ENCODE data around the gene ZNF678.
"Not testable (repeated sequence)": the region's sequence is repeated elsewhere in the genome, so short reads cannot be mapped to it uniquely, and the experiment has no call there.

Gene ZNF678

DNA sequence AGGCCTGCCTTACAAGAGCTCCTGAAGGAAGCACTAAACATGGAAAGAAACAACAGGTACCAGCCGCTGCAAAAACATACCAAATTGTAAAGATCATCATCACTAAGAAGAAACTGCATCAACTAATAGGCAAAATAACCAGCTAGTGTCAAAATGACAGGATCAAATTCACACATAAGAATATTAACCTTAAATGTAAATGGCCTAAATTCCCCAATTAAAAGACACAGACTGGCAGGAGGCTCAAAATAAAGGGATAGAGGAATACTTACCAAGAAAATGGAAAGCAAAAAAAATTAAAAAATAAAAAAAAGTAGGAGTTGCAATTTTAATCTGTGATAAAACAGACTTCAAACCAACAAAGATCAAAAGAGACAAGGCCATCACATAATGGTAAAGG, 11.5 kb upstream of the ZNF678 start:
- not testable (repeated sequence) for DNase-seq (ENCODE audit: low spot score)

DNA sequence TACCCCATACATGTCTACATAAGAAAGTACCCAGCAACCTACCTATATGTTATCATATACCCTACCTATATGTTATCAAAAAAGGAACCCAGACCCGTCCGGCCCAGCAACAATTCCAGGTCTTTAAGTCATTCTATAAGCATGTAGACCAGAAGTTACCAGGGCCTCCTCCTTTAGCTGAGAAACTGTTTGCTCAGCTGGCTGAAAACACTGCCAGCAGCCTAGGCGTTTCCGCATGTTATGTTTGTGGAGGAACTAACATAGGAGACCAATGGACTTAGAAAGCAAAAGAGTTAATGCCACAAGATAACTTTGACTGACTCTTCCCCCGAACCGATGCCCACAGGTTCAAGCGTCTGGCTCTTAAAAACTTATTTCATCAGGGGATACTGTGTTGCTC, 7.1 kb upstream of the ZNF678 start:
- DNase-seq (ENCODE audit: low spot score), result no peak

DNA sequence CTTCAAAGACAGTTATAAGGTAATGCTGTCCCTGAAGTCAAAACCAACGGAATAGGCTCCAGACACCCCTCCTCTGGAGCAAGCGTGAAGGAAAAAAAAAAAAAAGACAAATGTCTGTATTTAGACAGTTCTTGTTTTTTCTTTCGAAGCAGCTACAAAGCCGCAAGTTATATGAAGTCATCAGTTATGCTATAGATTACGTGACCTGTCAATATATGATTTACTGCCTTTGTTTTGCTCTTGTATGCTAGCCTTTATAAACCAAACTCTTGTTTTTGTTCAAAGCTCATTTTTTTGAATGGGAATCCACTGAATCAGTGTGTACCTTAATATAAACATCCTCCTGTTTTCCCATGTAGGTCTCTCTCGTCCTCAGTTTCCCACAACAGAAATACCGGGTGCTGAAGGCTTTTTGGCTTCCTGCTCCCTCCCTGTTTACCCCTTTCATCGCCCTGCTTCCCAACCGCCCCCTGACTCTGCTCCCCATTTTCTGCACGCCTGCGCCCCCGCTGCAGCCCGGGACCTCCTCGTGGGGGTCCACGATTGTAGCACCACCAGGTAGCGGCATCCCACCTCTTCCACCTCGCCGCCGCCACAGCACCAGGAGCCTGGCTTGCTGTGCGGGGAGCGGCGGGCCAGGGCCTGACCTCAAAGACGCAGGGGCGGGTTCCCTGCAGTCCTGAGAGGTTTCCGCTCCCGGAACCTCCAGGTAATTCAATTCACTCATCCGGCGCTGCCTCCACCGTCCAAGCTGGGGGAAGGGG, 5.2 kb upstream of the ZNF678 start:
- DNase-seq (ENCODE audit: low spot score), result no peak

DNA sequence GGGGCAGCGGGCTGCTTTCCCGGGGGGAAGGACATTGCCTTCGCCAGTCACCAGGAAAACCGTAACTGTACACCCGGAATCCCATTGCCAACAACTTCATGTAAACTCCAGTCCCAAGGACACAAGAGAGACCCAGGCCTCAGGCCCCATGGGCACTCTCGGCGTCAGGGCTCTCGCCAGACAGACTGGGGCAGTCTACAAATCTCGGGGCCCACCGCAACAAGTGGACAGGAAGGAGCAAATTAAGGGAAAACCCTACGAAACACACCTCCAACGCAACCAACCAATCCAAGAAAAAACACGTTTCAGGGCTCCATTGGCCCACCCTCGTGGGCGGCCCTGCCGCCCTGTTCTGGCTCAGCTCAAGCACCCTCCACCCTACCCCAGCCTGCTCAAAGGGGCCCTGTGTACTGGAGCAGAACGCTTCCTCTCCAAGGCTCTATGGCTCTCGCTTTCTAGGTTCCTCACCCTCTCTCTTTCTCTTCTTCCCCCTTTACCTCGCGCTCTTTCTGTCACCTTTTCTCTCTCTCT, 4.6 kb upstream of the ZNF678 start:
- no peak for DNase-seq (ENCODE audit: low spot score)

DNA sequence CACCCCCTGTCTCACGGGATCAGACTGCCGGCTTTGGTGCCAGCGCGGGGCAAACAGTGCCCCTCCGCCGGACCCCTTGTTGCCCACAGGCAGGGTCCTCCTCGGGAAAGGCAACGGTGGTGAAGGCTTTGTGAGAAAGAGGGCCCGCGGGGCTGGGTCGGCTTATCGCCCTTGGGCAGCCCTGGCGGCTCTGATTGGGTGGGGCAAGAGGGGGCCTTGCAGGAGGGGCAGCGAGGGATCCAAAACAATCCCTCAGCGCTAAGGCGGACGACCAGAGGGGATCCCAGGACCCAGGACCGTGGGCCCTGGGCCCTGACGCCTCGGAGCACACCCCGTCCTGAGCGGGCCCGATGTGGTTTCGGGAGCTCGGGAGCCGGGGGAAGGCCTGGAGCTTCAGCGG, 3.9 kb upstream of the ZNF678 start:
- DNase-seq (ENCODE audit: low spot score), result no peak

DNA sequence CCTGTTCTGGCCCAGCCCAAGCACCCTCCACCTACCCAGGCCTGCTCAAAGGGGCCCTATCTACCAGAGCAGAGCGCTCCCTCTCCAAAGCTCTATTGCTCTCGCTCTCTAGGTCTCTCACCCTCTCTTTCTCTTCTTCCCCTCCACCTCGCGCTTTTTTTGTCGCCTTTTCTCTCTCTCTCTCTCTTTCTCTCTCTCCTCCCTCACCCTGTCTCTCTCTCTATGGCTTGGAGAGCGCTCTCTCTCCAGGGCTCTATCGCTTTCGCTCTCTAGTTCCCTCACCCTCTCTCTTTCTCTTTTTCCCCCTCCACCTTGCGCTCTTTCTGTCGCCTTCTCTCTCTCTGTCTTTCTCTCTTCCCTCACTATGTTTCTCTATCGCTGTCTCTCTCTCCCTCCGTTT, 3.4 kb upstream of the ZNF678 start:
- no peak for DNase-seq (ENCODE audit: low spot score)

DNA sequence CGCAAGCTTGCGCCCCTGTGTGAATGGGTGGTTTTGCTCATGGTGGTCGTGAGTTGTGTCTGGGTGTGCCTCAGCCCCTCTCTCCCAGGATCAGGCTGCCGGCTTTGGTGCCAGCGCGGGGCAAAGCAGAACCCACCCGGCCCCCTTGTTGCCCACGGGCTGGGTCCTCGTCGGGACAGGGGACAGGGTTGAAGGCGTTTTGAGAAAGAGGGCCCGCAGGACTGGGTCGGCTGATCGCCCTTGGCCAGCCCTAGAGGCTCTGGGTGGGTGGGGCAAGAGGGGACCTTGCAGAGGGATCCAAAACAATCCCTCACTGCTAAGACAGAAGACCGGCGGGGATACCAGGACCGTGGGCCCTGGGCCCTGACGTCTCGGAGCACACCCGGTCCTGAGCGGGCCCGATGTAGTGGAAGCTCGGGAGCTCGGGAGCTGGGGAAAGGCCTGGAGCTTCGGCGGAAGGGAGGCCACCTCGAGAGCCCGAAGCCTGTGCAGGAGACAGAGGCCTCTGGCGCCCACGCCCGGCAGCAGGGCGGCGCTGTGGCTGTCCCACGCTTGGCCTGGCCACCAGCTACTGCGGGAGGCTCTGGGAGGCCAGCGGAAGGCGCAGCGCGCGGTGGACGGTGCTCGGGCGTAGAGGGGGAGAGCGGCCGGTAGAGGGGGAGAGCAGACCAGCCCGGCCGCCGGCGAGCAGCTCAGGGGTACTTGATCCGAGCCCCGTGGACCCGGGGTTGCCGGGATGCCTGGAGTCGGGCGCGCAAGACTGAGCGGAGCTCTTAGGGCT, 2.8 kb upstream of the ZNF678 start:
- no peak for DNase-seq (ENCODE audit: low spot score)

DNA sequence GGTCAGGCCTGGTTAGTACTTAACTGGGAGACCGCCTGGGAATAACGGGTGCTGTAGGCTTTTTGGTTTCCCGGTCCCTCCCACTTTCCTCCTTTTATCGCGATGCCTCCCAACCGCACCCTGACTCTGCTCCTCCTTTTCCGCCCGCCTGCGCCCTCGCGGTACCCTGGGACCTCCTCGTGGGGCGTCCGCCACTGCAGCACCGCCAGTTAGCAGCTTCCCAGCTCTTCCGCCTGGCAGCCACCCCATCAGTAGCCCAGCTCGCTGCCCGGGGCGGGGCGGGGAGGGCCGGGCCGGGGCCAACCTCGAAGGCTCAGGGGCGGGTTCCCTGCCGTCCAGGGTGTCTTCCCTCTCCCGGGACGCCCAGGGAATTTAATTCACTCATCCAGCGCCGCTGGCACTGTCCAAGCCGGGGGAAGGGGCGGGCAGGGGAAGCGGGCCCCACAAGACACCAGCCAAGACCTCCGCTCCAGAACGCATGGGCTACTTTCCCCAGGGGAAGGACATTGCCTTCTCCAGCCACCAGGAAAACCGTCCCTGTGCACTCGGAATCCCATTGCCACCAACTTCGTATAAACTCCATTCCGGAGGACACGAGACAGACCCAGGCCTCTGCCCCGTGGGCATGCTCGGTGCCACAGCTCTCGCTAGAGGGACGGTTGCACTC, 2.0 kb upstream of the ZNF678 start:
- no peak for DNase-seq (ENCODE audit: low spot score)

DNA sequence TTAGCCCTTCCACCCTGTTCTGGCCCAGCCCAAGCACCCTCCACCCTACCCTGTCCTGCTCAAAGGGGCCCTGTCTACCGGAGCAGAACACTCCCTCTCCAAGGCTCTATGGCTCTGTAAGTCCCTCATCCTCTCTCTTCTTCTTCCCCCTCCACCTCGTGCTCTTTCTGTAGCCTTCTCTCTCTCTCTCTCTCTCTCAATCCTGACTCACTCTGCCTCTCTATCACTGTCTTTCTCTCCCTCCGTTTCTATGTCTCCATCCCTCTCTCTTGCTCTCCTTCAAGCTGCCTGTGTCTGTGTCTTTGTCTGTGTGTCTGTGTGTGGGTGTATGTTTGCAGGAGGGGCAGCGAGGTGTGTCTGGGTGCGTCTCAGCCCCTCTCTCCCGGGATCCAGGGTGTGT, 1.3 kb upstream of the ZNF678 start:
- no peak for DNase-seq (ENCODE audit: low spot score)

DNA sequence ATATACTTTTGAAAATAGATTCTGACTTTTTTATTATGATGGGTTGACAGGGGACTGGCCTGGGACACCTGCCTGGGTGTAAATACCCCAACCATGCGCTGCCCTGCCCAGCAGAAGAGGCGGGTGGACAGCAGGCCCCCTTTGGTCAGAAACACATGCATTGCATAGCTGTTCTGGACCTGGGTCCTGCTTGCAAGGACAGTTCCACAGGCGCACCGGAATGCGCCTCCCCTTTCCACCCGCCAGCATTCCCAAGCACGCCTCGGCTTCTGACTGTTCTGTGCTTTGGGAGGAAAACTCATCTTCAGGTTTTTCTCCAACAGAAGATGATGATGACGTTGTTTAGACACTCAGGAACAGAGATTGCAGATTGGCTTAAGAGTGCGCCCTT, 428 bp upstream of the ZNF678 start:
- DNase-seq (ENCODE audit: low spot score), result no peak

DNA sequence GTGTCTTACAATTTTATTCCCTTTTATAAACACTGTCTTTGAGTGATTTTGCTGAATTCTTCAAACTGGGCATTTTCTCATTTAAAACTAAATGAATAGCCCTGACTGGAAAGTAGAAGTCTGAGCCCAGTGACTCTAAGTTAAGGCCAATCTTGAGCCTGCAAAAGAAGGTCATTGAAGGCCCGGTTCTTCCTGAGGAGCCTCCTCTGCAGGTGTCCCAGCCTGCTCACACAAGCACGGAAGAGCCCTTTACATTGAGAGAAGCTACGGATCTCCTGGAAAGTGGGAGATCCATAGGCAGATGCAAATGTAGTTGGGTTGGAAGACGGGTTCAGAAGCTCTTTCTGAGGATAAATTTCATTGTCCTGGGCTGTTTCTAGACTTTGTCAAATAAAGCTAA, 3.9 kb downstream of the ZNF678 start:
- no peak for DNase-seq (ENCODE audit: low spot score)

DNA sequence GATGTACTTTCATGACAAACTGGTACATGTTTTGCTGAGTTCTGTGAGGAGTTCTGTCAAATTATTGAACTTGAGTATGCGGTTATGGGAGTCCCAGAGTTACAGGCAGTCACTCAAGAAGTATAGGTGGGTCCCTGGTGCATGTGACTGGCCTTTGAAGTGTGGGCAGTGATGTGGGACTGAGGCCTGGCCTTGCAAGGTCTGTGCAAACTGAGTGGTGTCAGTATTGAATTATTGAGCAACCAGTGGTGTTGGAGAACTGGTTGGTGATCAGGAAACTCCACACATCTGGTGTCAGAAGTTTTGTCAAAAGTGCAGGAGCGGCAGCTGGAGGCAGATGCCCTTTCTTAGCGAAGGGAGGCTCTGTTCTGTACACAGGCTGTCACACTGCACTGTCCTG, 5.2 kb downstream of the ZNF678 start:
- no peak for DNase-seq (ENCODE audit: low spot score)

DNA sequence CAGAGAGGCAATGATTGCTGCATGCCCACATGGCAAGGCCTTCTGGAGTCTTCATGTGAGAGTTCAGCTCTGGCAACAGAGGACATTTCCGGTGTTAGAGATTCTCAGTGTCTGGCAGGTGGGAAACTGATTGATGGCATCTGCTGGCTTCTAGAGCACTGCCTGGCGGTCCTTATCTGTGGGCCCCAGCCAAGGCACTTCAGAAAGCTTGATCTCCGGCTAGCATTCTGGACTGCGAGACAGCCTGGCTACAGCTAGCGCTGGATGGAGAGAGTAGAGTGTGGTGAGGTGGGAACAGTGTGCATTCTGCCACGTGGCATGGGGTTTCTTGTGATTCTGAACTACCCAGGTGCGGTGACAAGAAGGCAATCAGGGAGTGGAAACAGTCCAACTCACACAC, 9.4 kb downstream of the ZNF678 start:
- no peak for DNase-seq (ENCODE audit: low spot score)

DNA sequence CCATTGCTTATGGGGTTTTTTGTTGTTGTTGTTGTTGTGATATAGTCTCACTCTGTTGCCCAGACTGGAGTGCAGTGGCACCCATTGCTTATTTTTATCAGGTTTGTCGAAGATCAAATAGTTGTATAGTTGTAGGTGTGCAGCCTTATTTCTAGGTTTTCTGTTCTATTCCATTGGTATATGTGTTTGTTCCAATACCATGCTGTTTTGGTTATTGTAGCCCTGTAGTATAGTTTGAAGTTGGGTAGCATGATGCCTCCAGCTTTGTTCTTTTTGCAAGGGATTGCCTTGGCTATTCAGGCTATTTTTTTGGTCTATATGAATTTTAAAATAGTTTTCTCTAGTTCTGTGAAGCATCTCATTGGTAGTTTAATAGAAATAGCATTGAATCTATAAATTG, 11.6 kb downstream of the ZNF678 start:
- no peak for DNase-seq (ENCODE audit: low spot score)

DNA sequence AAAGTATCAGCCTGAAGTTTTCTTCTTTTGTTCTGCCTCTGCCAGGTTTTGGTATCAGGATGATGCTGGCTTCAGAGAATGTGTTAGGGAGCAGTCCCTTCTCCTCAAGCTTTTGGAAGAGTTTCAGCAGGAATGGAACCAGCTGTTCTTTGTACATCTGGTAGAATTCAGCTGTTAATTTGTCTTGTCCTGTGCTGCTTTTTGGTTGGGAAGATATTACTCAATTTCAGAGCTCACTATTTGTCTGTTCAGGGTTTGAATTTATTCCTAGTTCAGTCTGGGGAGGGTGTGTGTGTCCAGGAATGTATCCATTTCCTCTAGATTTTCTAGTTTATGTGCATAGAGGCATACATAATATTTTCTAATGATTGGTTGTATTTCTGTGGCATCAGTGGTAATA, 12.8 kb downstream of the ZNF678 start:
- no peak for DNase-seq (ENCODE audit: low spot score)

DNA sequence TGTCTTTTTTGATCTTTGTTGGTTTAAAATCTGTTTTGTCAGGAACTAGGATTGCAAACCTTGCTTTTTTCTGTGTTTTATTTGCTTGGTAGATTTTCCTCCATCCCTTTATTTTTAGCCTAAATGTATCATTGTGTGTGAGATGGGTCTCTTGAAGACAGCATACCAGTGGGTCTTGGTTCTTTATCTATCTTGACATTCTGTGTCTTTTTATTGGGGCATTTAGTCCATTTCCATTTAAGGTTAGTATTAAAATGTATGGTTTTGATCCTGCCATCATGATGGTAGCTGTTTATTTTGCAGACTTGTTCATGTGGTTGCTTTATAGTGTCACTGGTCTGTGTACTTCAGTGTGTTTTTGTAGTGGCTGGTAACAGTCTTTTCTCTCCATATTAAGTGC, 14.1 kb downstream of the ZNF678 start:
- no peak for DNase-seq (ENCODE audit: low spot score)

DNA sequence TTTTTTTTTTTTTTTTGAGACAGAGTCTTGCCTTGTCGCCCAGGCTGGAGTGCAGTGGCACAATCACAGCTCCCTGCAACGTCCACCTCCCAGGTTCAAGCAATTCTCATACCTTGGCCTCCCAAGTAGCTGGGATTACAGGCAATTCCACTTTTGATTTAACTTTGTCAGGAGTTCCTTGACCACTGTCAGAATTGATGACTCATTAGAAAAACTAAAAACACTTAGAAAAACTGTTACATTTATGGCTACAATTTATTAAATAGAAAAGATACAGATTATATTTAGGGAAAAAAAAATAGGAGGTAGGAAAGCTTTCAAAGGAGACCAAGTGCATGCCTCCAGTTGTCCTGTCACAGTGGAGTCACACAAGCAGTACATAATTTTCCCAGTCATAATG, 20.0 kb downstream of the ZNF678 start:
- no peak for DNase-seq (ENCODE audit: low spot score)

DNA sequence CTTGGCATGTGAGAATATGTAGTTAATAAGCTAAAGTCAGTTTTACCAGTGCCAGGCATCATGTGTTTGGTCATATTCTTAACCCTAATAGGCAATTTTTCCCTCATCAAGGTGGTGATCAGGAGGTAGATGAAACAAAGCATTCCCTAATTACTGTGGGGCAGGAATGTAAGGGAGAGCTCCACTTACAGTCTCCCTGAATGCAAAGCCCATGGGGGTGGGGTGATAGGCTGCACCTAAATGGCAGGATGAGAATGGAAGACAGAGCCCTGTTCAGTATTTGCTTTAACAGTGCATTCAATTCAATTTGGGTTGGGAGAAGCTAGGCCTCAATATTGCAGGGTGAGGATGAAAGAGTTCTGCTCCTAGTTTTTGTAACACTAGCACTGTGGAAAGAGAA, 23.4 kb downstream of the ZNF678 start:
- DNase-seq (ENCODE audit: low spot score), result no peak

DNA sequence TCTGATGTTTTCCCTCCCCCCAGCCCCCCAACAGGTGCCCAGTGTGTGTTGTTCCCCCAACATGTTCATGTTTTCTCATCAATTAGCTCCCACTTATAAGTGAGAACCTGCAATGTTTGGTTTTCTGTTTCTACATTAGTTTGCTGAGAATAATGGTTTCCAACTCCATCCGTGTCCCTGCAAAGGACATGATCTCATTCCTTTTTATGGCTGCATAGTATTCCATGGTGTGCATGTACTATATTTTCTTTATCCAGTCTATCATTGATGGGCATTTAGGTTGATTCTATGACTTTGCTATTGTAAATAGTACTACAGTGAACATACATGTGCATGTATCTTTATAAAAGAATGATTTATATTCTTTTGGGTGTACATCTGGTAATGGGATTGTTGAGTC, 24.6 kb downstream of the ZNF678 start:
- DNase-seq (ENCODE audit: low spot score), result no peak

DNA sequence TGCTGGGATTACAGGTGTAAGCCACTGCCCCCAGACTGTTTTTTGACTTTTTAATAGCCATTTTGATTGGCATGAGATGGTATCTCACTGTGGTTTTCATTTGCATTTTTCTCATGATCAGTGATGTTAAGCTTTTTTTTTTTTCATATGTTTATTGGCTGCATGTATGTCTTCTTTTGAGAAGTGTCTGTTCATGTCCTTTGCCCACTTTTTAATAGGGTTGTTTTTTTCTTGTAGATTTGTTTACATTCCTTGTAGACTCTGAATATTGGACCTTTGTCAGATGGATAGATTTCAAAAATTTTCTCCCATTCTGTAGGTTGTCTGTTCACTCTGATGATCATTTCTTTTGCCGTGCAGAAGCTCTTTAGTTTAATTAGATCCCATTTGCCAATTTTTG, 25.4 kb downstream of the ZNF678 start:
- DNase-seq (ENCODE audit: low spot score), result not testable (repeated sequence)

DNA sequence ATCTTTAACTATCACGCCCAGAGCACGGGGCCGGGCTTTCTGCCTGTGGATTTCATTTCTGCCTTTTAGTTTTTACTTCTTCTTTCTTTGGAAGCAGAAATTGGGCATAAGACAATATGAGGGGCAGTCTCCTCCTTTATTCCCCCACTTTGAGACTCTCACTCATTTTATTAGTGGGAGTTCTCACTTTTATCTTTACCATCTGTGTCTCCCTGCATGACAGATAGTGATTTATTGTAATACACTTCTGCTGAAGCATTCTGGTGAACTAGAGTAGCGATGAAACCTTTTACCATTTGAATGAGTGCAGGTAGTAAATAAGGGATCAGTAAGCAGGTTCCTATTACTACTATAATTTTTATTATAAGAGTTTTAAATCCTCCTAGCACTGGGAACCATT, 26.4 kb downstream of the ZNF678 start:
- not testable (repeated sequence) for DNase-seq (ENCODE audit: low spot score)

DNA sequence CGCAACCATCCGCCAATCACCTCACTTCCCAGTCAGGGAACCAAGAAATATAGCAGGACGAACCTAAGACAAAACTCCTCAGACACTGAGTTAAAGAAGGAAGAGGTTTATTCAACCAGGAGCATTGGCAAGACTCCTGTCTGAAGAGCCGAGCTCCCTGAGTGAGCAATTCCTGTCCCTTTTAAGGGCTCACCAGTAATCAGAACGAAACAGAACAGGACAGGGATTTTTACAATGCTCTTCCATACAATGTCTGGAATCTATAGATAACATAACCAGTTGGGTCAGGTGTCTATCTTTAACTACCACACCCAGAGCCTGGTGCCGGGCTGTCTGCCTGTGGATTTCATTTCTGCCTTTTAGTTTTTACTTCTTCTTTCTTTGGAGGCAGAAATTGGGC, 32.9 kb downstream of the ZNF678 start:
- not testable (repeated sequence) for DNase-seq (ENCODE audit: low spot score)

DNA sequence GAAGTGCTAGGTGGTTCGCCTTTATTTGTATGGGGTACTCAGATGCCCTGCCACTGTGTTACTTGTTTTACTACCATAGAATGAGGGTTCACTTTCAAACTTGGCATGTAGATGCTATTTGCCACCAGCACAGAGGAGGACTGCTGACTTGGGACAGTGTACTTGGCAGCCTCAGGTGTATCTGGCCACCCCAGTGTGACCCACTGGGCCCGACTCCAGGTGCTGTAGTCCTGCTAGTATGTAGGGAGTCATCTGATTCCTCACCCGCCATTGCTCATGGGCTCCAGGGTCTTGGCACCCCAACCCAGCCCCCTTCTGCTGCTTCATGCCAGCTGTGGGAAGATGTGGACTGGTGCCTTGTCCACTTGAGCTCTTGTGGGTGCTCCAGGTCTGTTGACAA, 40.0 kb downstream of the ZNF678 start:
- DNase-seq (ENCODE audit: low spot score), result no peak

Measured in globus pallidus (tissue), 1 donor.